ENCODE data around the gene CENPF. TPM values are rescaled to one million over a fixed set of nuclear protein-coding genes. Genes with fewer than 3 reads are reported as not detected.

CENPF gene
- polyA plus RNA-seq, 1 donor from 2014 or later: 5.4 TPM

DNA sequence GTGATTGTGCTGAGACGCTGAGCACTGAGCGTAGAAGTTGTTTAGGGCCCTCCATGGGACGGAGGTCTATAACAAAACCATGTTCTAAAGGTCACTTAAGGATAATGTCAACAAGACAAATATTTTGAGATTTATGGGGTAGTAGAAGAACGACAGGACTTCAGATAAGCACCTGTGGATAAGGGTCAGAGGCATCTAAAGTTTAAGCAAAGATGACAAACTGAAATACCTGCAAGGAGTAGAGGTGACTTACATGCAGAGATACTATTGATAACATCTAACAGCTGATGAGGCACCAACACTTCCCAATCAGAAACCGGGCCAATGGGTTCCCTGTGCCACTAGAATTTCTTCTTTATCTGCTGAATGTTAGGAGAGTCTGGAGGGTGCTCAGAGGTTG is 83.5 kb downstream of the CENPF start:
- Histone ChIP-seq H3K4me2 (ENCODE audit: low read length) (no peak overlapping the region), H3K27me3 (ENCODE audit: insufficient read depth, low read depth, low read length) (no peaks in the 10 kb centered on the region), H4K20me1 (ENCODE audit: insufficient read depth) (no peaks in the 10 kb centered on the region), H2AFZ (ENCODE audit: low read depth, low read length) (no peak overlapping the region), H3K9me2 (ENCODE audit: insufficient read depth, low read length) (no peaks in the 10 kb centered on the region), H3K79me2 (replicated peaks; ENCODE audit: insufficient read depth, low read length) (no peaks in the 10 kb centered on the region), H3K4me3 (ENCODE audit: low read length) (no peak overlapping the region), H3K36me3 (ENCODE audit: insufficient read depth, low read length) (no peaks in the 10 kb centered on the region), H3F3A (ENCODE audit: insufficient read depth, low read length, poor library complexity, severe bottlenecking) (no peaks in the 10 kb centered on the region), H3K9me3 (ENCODE audit: low read length) (no peaks in the 10 kb centered on the region), H3K9ac (ENCODE audit: low read length) (no peak overlapping the region), H3K27ac (ENCODE audit: low read length) (no peak overlapping the region)
- TF ChIP-seq SMC3 (conservative IDR thresholded peaks at IDR 0.05; ENCODE audit: poor library complexity) (no peak), POLR2AphosphoS5 (IDR thresholded peaks at IDR 0.05) (no peak)
- TF ChIP-seq, protein P1, sequence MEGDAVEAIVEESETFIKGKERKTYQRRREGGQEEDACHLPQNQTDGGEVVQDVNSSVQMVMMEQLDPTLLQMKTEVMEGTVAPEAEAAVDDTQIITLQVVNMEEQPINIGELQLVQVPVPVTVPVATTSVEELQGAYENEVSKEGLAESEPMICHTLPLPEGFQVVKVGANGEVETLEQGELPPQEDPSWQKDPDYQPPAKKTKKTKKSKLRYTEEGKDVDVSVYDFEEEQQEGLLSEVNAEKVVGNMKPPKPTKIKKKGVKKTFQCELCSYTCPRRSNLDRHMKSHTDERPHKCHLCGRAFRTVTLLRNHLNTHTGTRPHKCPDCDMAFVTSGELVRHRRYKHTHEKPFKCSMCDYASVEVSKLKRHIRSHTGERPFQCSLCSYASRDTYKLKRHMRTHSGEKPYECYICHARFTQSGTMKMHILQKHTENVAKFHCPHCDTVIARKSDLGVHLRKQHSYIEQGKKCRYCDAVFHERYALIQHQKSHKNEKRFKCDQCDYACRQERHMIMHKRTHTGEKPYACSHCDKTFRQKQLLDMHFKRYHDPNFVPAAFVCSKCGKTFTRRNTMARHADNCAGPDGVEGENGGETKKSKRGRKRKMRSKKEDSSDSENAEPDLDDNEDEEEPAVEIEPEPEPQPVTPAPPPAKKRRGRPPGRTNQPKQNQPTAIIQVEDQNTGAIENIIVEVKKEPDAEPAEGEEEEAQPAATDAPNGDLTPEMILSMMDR (IDR thresholded peaks at IDR 0.05; ENCODE audit: poor library complexity, severe bottlenecking): no peak
- TF ChIP-seq, protein P2, sequence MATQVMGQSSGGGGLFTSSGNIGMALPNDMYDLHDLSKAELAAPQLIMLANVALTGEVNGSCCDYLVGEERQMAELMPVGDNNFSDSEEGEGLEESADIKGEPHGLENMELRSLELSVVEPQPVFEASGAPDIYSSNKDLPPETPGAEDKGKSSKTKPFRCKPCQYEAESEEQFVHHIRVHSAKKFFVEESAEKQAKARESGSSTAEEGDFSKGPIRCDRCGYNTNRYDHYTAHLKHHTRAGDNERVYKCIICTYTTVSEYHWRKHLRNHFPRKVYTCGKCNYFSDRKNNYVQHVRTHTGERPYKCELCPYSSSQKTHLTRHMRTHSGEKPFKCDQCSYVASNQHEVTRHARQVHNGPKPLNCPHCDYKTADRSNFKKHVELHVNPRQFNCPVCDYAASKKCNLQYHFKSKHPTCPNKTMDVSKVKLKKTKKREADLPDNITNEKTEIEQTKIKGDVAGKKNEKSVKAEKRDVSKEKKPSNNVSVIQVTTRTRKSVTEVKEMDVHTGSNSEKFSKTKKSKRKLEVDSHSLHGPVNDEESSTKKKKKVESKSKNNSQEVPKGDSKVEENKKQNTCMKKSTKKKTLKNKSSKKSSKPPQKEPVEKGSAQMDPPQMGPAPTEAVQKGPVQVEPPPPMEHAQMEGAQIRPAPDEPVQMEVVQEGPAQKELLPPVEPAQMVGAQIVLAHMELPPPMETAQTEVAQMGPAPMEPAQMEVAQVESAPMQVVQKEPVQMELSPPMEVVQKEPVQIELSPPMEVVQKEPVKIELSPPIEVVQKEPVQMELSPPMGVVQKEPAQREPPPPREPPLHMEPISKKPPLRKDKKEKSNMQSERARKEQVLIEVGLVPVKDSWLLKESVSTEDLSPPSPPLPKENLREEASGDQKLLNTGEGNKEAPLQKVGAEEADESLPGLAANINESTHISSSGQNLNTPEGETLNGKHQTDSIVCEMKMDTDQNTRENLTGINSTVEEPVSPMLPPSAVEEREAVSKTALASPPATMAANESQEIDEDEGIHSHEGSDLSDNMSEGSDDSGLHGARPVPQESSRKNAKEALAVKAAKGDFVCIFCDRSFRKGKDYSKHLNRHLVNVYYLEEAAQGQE (IDR thresholded peaks at IDR 0.05; ENCODE audit: borderline replicate concordance): no peak

DNA sequence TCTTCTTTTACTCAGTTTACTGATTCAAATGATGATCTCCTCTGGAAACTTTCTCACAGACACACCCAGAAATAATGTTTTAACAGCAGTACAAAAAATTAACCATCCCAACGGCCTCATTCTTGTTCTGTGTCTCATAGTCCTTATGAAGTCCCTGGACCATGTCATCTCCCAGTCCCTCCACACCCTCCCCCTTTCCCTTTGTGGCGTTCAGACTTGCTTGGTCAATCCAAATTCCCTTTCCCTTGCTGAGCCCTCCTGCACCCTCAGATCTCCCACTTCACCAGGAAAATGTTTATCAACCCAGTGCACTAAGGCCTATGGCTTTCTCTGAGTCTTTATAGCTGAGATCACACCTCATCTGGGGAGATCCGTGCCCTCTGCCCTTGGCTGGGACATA is 85.9 kb downstream of the CENPF start:
- Histone ChIP-seq H3K27me3 (ENCODE audit: insufficient read depth, low read depth, low read length) (no peaks in the 10 kb centered on the region), H3K9me3 (ENCODE audit: low read length) (no peaks in the 10 kb centered on the region), H4K20me1 (ENCODE audit: insufficient read depth) (no peaks in the 10 kb centered on the region), H3K9me2 (ENCODE audit: insufficient read depth, low read length) (no peaks in the 10 kb centered on the region), H3K9ac (ENCODE audit: low read length) (no peak overlapping the region), H3K4me3 (ENCODE audit: low read length) (no peak overlapping the region), H3K36me3 (ENCODE audit: insufficient read depth, low read length) (no peaks in the 10 kb centered on the region), H3F3A (ENCODE audit: insufficient read depth, low read length, poor library complexity, severe bottlenecking) (no peaks in the 10 kb centered on the region), H2AFZ (ENCODE audit: low read depth, low read length) (no peak overlapping the region), H3K79me2 (replicated peaks; ENCODE audit: insufficient read depth, low read length) (no peaks in the 10 kb centered on the region), H3K4me2 (ENCODE audit: low read length) (no peak overlapping the region), H3K27ac (ENCODE audit: low read length) (no peak overlapping the region)
- TF ChIP-seq EZH2 (IDR thresholded peaks at IDR 0.05; ENCODE audit: borderline replicate concordance, insufficient read depth, low read length, poor library complexity, severe bottlenecking) (no peak), RAD21 (conservative IDR thresholded peaks at IDR 0.05) (no peak), SMC3 (conservative IDR thresholded peaks at IDR 0.05; ENCODE audit: poor library complexity) (no peak), EP300 (conservative IDR thresholded peaks at IDR 0.05; ENCODE audit: poor library complexity, severe bottlenecking) (no peak), POLR2AphosphoS5 (IDR thresholded peaks at IDR 0.05) (no peak), TAF1 (IDR thresholded peaks at IDR 0.05; ENCODE audit: low read depth) (no peak), MXI1 (conservative IDR thresholded peaks at IDR 0.05; ENCODE audit: poor library complexity, severe bottlenecking) (no peak)
- TF ChIP-seq, protein P1 (IDR thresholded peaks at IDR 0.05; ENCODE audit: poor library complexity, severe bottlenecking): no peak
- TF ChIP-seq, protein P2 (IDR thresholded peaks at IDR 0.05; ENCODE audit: borderline replicate concordance): no peak

All from neural cell (in vitro differentiated cells).